Adrenal gland (tissue), 12 donors: ENCODE data around the gene NFKBIE. TPM values are rescaled to one million over a fixed set of nuclear protein-coding genes. Genes with fewer than 3 reads are reported as not detected.
A peak's percentile ranks its signal among the peaks of the same experiment; 100 is the strongest.

ENCODE experiments used
- DNase-seq, 7 donors: peaks; one replicate each; pipeline ENCODE4 v3.0.0-alpha.2; 2019 to 2020
- H3K27ac ChIP-seq, 5 donors: fragments of 200-600 bp; sonication (generic) in 4 of 5; 1 replicate in 3 of 5; 2 replicates in 2 of 5; pipeline versions ENCODE4 v1.5.1 to v1.8.0; 2016 to 2020; ENCODE audit warnings: mild to moderate bottlenecking in 1 of 5
- H3K27me3 ChIP-seq: fragments of 200-600 bp; 2 replicates; pipeline ENCODE4 v1.8.0; 2021
- H3K36me3 ChIP-seq, 2 donors: fragments of 200-600 bp; replicated peaks in 1 of 2; 1 replicate in 1 of 2; 2 replicates in 1 of 2; pipeline versions ENCODE4 v1.5.1 to v1.8.0; 2018 to 2022
- H3K4me1 ChIP-seq, 2 donors: fragments of 200-600 bp; replicated peaks in 1 of 2; 1 replicate in 1 of 2; 2 replicates in 1 of 2; pipeline versions ENCODE4 v1.5.1 to v1.8.0; 2018 to 2021
- H3K4me3 ChIP-seq, 4 donors: fragments of 200-600 bp; sonication (generic) in 3 of 4; one replicate each; pipeline ENCODE4 v1.5.1; 2016 to 2018
- H3K9me3 ChIP-seq, 3 donors: fragments of 200-600 bp; sonication (generic) in 1 of 3; replicated peaks in 1 of 3; 1 replicate in 2 of 3; 2 replicates in 1 of 3; pipeline versions ENCODE4 v1.5.1 to v1.8.0; 2016 to 2021
- POLR2A ChIP-seq, 2 donors: fragments of 450-650 bp; IDR thresholded peaks; one replicate each; pipeline ENCODE4 v1.6.1; 2017; ENCODE audit warnings: antibody characterized with exemption in 2 of 2, mild to moderate bottlenecking in 2 of 2, moderate library complexity in 1 of 2
- WGBS, 4 donors: extraction: QIAGEN DNeasy Blood & Tissue Kit in 2 of 4; methylation state at CpG; one replicate each; pipeline versions ENCODE4 v1.1.5 to v1.1.7; 2013 to 2017; 5-methylcytosine and 5-hydroxymethylcytosine counted together
- intact Hi-C, 2 donors: fragments of 100-400 bp; cut with DNase I; formaldehyde crosslinking; loops; one replicate each; pipeline versions ENCODE4 v1.14.1 to v1.15.0; 2022 to 2023
- polyA plus RNA-seq, 3 donors: library from polyadenylated mRNA; stranded (reverse); fragments of 200-250 nt in 2 of 3; fragments of 350-450 nt in 1 of 3; fragmentation: Illumina TruSeq in 1 of 3; extraction: RNeasy Lipid Tissue Mini Kit (QIAGEN cat#74804) in 1 of 3; gene quantifications; one replicate each; pipeline ENCODE4 v1.2.3, GENCODE V29; 2013 to 2014
- total RNA-seq, 9 donors: library from RNA; depleted of rRNA in 4 of 9; stranded (reverse); fragments of >200 nt in 4 of 9; fragments of 120-200 nt in 1 of 9; fragmentation: NEBNext Ultra II Directional in 1 of 9; extraction: Animal tissue kit (Norgen Biotek cat#: 25700) in 1 of 9; gene quantifications; one replicate each; pipeline versions ENCODE4 v1.1.0 to v1.2.4, GENCODE V29; 2013 to 2023
- TF ChIP-seq, protein P1 (sequence below), 6 experiments: fragments of 450-650 bp in 4 of 6; fragments of 200-600 bp in 2 of 6; sonication (generic) in 1 of 6; IDR thresholded peaks; 1 replicate in 5 of 6; 2 replicates in 1 of 6; pipeline versions ENCODE4 v1.5.1 to v1.8.0; 2016 to 2021; ENCODE audit warnings: antibody characterized with exemption in 6 of 6, mild to moderate bottlenecking in 2 of 6, moderate library complexity in 1 of 6
- donor health status: healthy with polysubstance abuse.
- donor health status: Bipolar disorder and iron deficiency.
- donor health status: DM: yes; HTN: yes; CAD: no.
- donor health status: DM: no; HTN: no; CAD: no.
- donor health status: DM: no; HTN: no; CAD: no.
- donor health status: DM: yes; HTN: yes; CAD: no.

The NFKBIE gene
- total and polyA plus RNA-seq, 12 donors = 4.8 to 31.2 (median 10.4) TPM

DNA sequence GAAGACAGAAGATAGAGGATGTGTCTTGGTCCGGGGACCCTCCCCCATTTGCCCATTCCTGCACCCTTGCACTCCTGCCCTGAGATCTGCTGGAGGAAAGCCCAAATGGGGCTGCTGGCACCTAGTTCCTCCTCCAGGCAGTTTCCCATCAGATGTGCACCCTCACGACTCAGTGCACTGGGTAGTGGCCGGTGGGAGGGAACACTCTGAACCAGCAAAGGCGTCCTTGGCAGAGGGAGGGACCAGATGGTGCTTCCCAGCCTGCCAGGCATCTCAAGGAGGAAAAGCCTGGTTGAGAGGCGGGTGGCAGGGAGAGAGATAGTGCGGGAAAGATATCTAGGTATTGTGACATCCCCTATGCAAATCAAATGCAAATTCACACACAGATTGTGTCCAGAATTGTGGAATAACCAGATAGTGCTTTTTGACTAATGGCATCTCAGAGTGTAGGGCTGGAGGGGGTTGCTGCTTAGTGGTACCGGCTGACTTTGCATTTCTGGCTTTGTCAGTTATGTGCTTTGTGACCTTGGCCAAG lies 24.4 kb upstream of the NFKBIE start:
- DNase-seq = peak in 1 of 7 donors; percentile 30
- Histone ChIP-seq H3K27me3 (peaks cover 24% of the 10 kb centered on the region), H3K4me3 (no peak overlapping the region), H3K9me3 (no peaks in the 10 kb centered on the region), H3K27ac (no peak overlapping the region), H3K36me3 (no peaks in the 10 kb centered on the region), H3K4me1 (no peaks in the 10 kb centered on the region)
- TF ChIP-seq, protein P1, sequence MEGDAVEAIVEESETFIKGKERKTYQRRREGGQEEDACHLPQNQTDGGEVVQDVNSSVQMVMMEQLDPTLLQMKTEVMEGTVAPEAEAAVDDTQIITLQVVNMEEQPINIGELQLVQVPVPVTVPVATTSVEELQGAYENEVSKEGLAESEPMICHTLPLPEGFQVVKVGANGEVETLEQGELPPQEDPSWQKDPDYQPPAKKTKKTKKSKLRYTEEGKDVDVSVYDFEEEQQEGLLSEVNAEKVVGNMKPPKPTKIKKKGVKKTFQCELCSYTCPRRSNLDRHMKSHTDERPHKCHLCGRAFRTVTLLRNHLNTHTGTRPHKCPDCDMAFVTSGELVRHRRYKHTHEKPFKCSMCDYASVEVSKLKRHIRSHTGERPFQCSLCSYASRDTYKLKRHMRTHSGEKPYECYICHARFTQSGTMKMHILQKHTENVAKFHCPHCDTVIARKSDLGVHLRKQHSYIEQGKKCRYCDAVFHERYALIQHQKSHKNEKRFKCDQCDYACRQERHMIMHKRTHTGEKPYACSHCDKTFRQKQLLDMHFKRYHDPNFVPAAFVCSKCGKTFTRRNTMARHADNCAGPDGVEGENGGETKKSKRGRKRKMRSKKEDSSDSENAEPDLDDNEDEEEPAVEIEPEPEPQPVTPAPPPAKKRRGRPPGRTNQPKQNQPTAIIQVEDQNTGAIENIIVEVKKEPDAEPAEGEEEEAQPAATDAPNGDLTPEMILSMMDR (IDR thresholded peaks at IDR 0.05) = no peak
- TF ChIP-seq POLR2A (IDR thresholded peaks at IDR 0.05) = no peak
- intact Hi-C loops = no loop called here
- WGBS, 4 donors = 26 to 34% (median 30%) methylated on average over 7 of the region's 7 CpGs

- TF ChIP-seq, protein P1 (IDR thresholded peaks at IDR 0.05) = no peak
- no peak for TF ChIP-seq POLR2A (IDR thresholded peaks at IDR 0.05)
- intact Hi-C loops = no loop called here
- Histone ChIP-seq H3K27me3 (peaks cover 21% of the 10 kb centered on the region), H3K4me1 (no peaks in the 10 kb centered on the region), H3K27ac (no peak overlapping the region), H3K9me3 (no peaks in the 10 kb centered on the region), H3K36me3 (no peaks in the 10 kb centered on the region), H3K4me3 (no peak overlapping the region)
- WGBS, 4 donors = 34 to 66% (median 60%) methylated on average over 2 of the region's 2 CpGs
- DNase-seq = no peak
Observed at GRCh38 chr6:44286747-44287146, 21.4 kb upstream of the NFKBIE start.

GRCh38 chr6:44286285-44286565 lies 20.9 kb upstream of the NFKBIE start:
- H3K27me3 ChIP-seq = peaks cover 21% of the 10 kb centered on the region
- H3K4me1 ChIP-seq = no peaks in the 10 kb centered on the region
- 82 to 84% (median 83%) methylated on average over 12 of the region's 12 CpGs for WGBS, 4 donors
- H3K4me3 ChIP-seq = no peak overlapping the region
- no peak for DNase-seq
- no peaks in the 10 kb centered on the region for H3K9me3 ChIP-seq
- TF ChIP-seq, protein P1 (IDR thresholded peaks at IDR 0.05) = no peak
- no peak for TF ChIP-seq POLR2A (IDR thresholded peaks at IDR 0.05)
- intact Hi-C loops = no loop called here
- H3K27ac ChIP-seq = no peak overlapping the region
- no peaks in the 10 kb centered on the region for H3K36me3 ChIP-seq

DNA sequence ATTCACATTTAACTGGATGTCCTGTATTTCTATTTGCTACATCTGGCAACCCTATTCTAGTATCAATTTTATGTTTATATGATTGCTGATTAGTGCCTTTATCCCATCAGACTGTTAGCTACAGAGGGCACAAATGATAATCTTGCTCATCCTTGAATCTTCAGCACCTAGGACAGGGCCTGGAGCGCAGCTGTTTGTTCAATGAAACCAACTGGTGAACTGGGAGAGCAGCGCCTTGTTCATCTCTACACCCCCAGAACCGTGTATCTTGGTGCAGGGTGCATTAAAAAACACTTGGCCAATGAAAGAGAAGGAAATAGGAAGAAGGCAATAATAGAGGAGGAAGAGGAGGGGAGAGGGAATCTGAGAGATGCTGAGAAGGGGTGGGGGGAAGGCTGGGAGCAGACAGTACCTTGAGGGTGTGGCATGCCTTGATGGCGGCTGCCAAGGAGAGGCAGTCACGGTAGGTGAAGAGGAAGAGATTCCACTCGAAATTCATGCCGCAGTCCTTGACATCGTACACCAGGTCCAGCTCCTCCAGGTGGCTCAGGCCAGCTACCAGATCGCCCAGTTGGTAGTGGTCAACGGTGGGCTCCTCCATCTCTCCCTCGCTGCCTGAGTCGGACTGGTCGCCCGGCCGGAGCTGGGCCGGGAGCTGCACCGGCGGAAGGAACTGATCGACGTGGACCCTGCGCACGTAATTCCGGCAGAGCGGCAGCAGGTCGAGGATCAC lies 20.4 kb upstream of the NFKBIE start:
- no peaks in the 10 kb centered on the region for H3K9me3 ChIP-seq
- DNase-seq = peak in 1 of 7 donors; percentile 28
- no peaks in the 10 kb centered on the region for H3K4me1 ChIP-seq
- H3K36me3 ChIP-seq = no peaks in the 10 kb centered on the region
- WGBS, 4 donors = 61 to 73% (median 71%) methylated on average over 16 to 25 of the region's 25 CpGs
- H3K4me3 ChIP-seq = no peak overlapping the region
- no peak overlapping the region for H3K27ac ChIP-seq
- peaks cover 21% of the 10 kb centered on the region for H3K27me3 ChIP-seq
- no peak for TF ChIP-seq POLR2A (IDR thresholded peaks at IDR 0.05)
- TF ChIP-seq, protein P1 (IDR thresholded peaks at IDR 0.05) = no peak
- intact Hi-C loops = no loop called here
